ENCODE measurements around the gene TENM3. TPM values are rescaled to one million over a fixed set of nuclear protein-coding genes. Genes with fewer than 3 reads are reported as not detected.

The TENM3 gene
- total RNA-seq, 2 donors from 2014 or later: 39.5 to 51.9 TPM

- 95 to 100% methylated on average over 1 to 2 of the region's 2 CpGs for WGBS, 2 experiments (ENCODE audit: insufficient coverage in 1 of 2, insufficient read length in 1 of 2)
- Histone ChIP-seq H3K27me3 (ENCODE audit: control insufficient read depth, insufficient read depth, low read length, poor library complexity, severe bottlenecking) (no peaks in the 10 kb centered on the region), H3K9ac (ENCODE audit: extremely low read depth, low read length, poor library complexity, severe bottlenecking) (no peak overlapping the region), H3K4me1 (ENCODE audit: control insufficient read depth, insufficient read depth, low read length) (no peaks in the 10 kb centered on the region), H3K4me3 (ENCODE audit: low read length) (no peak overlapping the region), H3K9me3 (ENCODE audit: control insufficient read depth, low read length) (peaks cover 27% of the 10 kb centered on the region), H3K27ac (ENCODE audit: low read depth, low read length) (no peak overlapping the region), H3K36me3 (ENCODE audit: control insufficient read depth, insufficient read depth, low read length) (no peaks in the 10 kb centered on the region)
- Mint-ChIP-seq H3K4me1 (no peaks in the 10 kb centered on the region), H3K4me3 (no peak overlapping the region), H3K27me3 (ENCODE audit: insufficient read depth) (no peaks in the 10 kb centered on the region), H3K27ac (no peak overlapping the region), H3K36me3 (ENCODE audit: low read depth) (peaks cover 17% of the 10 kb centered on the region), H3K9me3 (peaks cover 16% of the 10 kb centered on the region)
- no peak for TF ChIP-seq CTCF (conservative IDR thresholded peaks at IDR 0.05)
- no peak for DNase-seq
Measured at GRCh38 chr4:182489607-182490006, 246.4 kb downstream of the TENM3 start.

GRCh38 chr4:182491719-182492118 lies 248.5 kb downstream of the TENM3 start:
- DNase-seq: no peak
- Mint-ChIP-seq H3K27me3 (ENCODE audit: insufficient read depth) (no peaks in the 10 kb centered on the region), H3K4me3 (no peak overlapping the region), H3K9me3 (peaks cover 9% of the 10 kb centered on the region), H3K4me1 (peaks cover 15% of the 10 kb centered on the region), H3K36me3 (ENCODE audit: low read depth) (peaks cover 16% of the 10 kb centered on the region), H3K27ac (no peak overlapping the region)
- Histone ChIP-seq H3K9me3 (ENCODE audit: control insufficient read depth, low read length) (peaks cover 23% of the 10 kb centered on the region), H3K4me3 (ENCODE audit: low read length) (no peak overlapping the region), H3K27ac (ENCODE audit: low read depth, low read length) (no peak overlapping the region), H3K9ac (ENCODE audit: extremely low read depth, low read length, poor library complexity, severe bottlenecking) (no peak overlapping the region), H3K36me3 (ENCODE audit: control insufficient read depth, insufficient read depth, low read length) (no peaks in the 10 kb centered on the region), H3K27me3 (ENCODE audit: control insufficient read depth, insufficient read depth, low read length, poor library complexity, severe bottlenecking) (no peaks in the 10 kb centered on the region), H3K4me1 (ENCODE audit: control insufficient read depth, insufficient read depth, low read length) (peaks cover 2% of the 10 kb centered on the region)
- no peak for TF ChIP-seq CTCF (conservative IDR thresholded peaks at IDR 0.05)

- 90 to 100% methylated on average over 1 to 3 of the region's 3 CpGs for WGBS, 2 experiments (ENCODE audit: insufficient coverage in 1 of 2, insufficient read length in 1 of 2)
- Histone ChIP-seq H3K36me3 (ENCODE audit: control insufficient read depth, insufficient read depth, low read length) (no peaks in the 10 kb centered on the region), H3K9ac (ENCODE audit: extremely low read depth, low read length, poor library complexity, severe bottlenecking) (no peak overlapping the region), H3K4me1 (ENCODE audit: control insufficient read depth, insufficient read depth, low read length) (peaks cover 2% of the 10 kb centered on the region), H3K9me3 (ENCODE audit: control insufficient read depth, low read length) (peaks cover 16% of the 10 kb centered on the region), H3K27ac (ENCODE audit: low read depth, low read length) (no peak overlapping the region), H3K4me3 (ENCODE audit: low read length) (no peak overlapping the region), H3K27me3 (ENCODE audit: control insufficient read depth, insufficient read depth, low read length, poor library complexity, severe bottlenecking) (no peaks in the 10 kb centered on the region)
- peaks cover 15% of the 10 kb centered on the region for H3K4me1 Mint-ChIP-seq
- H3K27me3 Mint-ChIP-seq (ENCODE audit: insufficient read depth): no peaks in the 10 kb centered on the region
- no peak overlapping the region for H3K4me3 Mint-ChIP-seq
- DNase-seq: no peak
- H3K9me3 Mint-ChIP-seq: peaks cover 4% of the 10 kb centered on the region
- no peak for TF ChIP-seq CTCF (conservative IDR thresholded peaks at IDR 0.05)
- H3K36me3 Mint-ChIP-seq (ENCODE audit: low read depth): peaks cover 12% of the 10 kb centered on the region
- H3K27ac Mint-ChIP-seq: no peak overlapping the region
Measured at GRCh38 chr4:182492423-182492822, 249.2 kb downstream of the TENM3 start.

Data from endodermal cell (in vitro differentiated cells).